ENCODE data around the gene SLC10A4. TPM values are rescaled to one million over a fixed set of nuclear protein-coding genes. Genes with fewer than 3 reads are reported as not detected.
"Not testable (repeated sequence)": the region's sequence is repeated elsewhere in the genome, so short reads cannot be mapped to it uniquely, and the experiment has no call there.

Gene SLC10A4
- 1.2 TPM for polyA plus RNA-seq (2013, experiment 1 of 2)
- 1.2 TPM for polyA plus RNA-seq (2013, experiment 2 of 2)

GRCh38 chr4:48483006-48483776, at the start of gene SLC10A4:
TSS of gene SLC10A4 (plus strand) at chr4:48483343. CDS start at chr4:48483562, 219 bp downstream.
- H3K23ac ChIP-seq (ENCODE audit: low read length) = peak within 1 kb of the TSS; percentile 66
- H3K4ac ChIP-seq (ENCODE audit: low read depth, low read length) = no peak within 1 kb of the TSS
- H2BK5ac ChIP-seq (ENCODE audit: low read length) = no peak within 1 kb of the TSS
- no peaks in the 10 kb centered on the region for H3K79me2 ChIP-seq (ENCODE audit: control insufficient read depth, insufficient read depth, low read length)
- no CpG with 5 or more reads among the region's 85 CpGs for WGBS (ENCODE audit: extremely low coverage, insufficient coverage, low lambda C conversion rate)
- peak within 1 kb of the TSS; percentile 44 for H3K9ac ChIP-seq (ENCODE audit: low read length)
- H2AK5ac ChIP-seq (ENCODE audit: low read length) = no peak within 1 kb of the TSS
- peaks cover 25% of the 10 kb centered on the region for H3K27me3 ChIP-seq (ENCODE audit: insufficient read depth, low read length, poor library complexity)
- H3K18ac ChIP-seq (ENCODE audit: low read length) = no peak within 1 kb of the TSS
- no peak within 1 kb of the TSS for H4K5ac ChIP-seq (ENCODE audit: low read length)
- no peak within 1 kb of the TSS for H3K4me3 ChIP-seq (ENCODE audit: low read length)
- no peak within 1 kb of the TSS for H2BK120ac ChIP-seq (ENCODE audit: low read depth, low read length)
- peak within 1 kb of the TSS; percentile 48 for H3K4me2 ChIP-seq (ENCODE audit: low read length)
- no peak within 1 kb of the TSS for H2BK15ac ChIP-seq (replicated peaks; ENCODE audit: low read depth)
- H4K8ac ChIP-seq (ENCODE audit: low read depth, low read length) = no peak within 1 kb of the TSS
- DNase-seq = peak; percentile 56
- H3K56ac ChIP-seq (ENCODE audit: low read length) = peak within 1 kb of the TSS; percentile 75
- H3K36me3 ChIP-seq (ENCODE audit: control insufficient read depth, insufficient read depth, low read length) = no peaks in the 10 kb centered on the region
- no peak within 1 kb of the TSS for H3K27ac ChIP-seq (ENCODE audit: low read depth, low read length)
- H3K4me1 ChIP-seq (ENCODE audit: control insufficient read depth, low read depth, low read length) = no peaks in the 10 kb centered on the region
- H3K79me1 ChIP-seq (ENCODE audit: low read length) = no peaks in the 10 kb centered on the region

DNA sequence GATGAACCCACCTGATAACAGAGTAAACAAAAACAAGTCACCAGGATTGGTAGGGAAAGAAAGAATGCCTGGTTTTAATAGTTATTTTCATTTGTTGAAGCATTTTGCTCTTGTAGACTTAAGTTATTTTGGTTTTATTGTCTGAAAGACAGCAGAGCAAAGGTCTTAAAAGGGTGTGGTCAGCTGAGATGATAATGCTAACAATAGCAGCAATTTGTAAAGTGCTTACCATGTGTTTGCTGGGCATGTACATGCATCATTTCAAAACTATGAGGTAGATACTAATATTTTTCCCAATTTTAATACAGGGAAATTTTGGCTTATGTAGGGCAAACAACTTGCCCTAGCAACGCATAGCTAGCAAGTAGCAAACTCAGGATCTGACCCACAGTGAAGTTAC, 46.8 kb upstream of the SLC10A4 start:
- H3K36me3 ChIP-seq (ENCODE audit: control insufficient read depth, insufficient read depth, low read length) = no peaks in the 10 kb centered on the region
- H3K56ac ChIP-seq (ENCODE audit: low read length) = no peak overlapping the region
- H3K4me2 ChIP-seq (ENCODE audit: low read length) = no peak overlapping the region
- no peak overlapping the region for H2BK120ac ChIP-seq (ENCODE audit: low read depth, low read length)
- H3K79me1 ChIP-seq (ENCODE audit: low read length) = no peaks in the 10 kb centered on the region
- no peak overlapping the region for H2BK15ac ChIP-seq (replicated peaks; ENCODE audit: low read depth)
- H3K9ac ChIP-seq (ENCODE audit: low read length) = no peak overlapping the region
- H4K8ac ChIP-seq (ENCODE audit: low read depth, low read length) = no peak overlapping the region
- H3K18ac ChIP-seq (ENCODE audit: low read length) = no peak overlapping the region
- no peak overlapping the region for H3K4ac ChIP-seq (ENCODE audit: low read depth, low read length)
- WGBS (ENCODE audit: extremely low coverage, insufficient coverage, low lambda C conversion rate) = no CpG with 5 or more reads among the region's 1 CpG
- H3K27me3 ChIP-seq (ENCODE audit: insufficient read depth, low read length, poor library complexity) = no peaks in the 10 kb centered on the region
- no peaks in the 10 kb centered on the region for H3K4me1 ChIP-seq (ENCODE audit: control insufficient read depth, low read depth, low read length)
- H3K27ac ChIP-seq (ENCODE audit: low read depth, low read length) = no peak overlapping the region
- no peak overlapping the region for H3K4me3 ChIP-seq (ENCODE audit: low read length)
- H3K23ac ChIP-seq (ENCODE audit: low read length) = no peak overlapping the region
- DNase-seq = no peak
- no peaks in the 10 kb centered on the region for H3K79me2 ChIP-seq (ENCODE audit: control insufficient read depth, insufficient read depth, low read length)
- no peak overlapping the region for H2BK5ac ChIP-seq (ENCODE audit: low read length)
- H4K5ac ChIP-seq (ENCODE audit: low read length) = no peak overlapping the region
- no peak overlapping the region for H2AK5ac ChIP-seq (ENCODE audit: low read length)

DNA sequence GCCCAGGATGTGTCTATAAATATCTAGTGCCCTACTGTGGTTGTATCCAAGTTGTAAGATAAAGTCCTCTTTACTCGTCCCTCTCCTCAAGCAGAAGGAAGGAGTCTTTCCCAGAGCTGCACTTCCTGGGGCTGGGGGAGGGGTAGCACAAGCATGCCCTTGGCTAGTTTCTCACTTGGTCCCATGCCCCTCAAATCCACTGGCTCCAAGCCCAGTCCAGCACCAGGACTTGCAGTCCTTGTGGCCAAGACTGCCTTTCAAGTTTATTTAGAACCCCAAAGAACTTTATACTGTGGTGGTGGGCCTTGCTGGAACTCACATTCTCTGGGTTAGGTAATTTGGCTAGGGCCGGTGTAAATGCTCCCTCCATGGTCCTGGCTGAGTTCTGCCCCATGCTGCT, 43.2 kb upstream of the SLC10A4 start:
- H2BK120ac ChIP-seq (ENCODE audit: low read depth, low read length) = no peak overlapping the region
- no peaks in the 10 kb centered on the region for H3K4me1 ChIP-seq (ENCODE audit: control insufficient read depth, low read depth, low read length)
- no peak overlapping the region for H2BK5ac ChIP-seq (ENCODE audit: low read length)
- no peak overlapping the region for H3K56ac ChIP-seq (ENCODE audit: low read length)
- H3K36me3 ChIP-seq (ENCODE audit: control insufficient read depth, insufficient read depth, low read length) = no peaks in the 10 kb centered on the region
- H3K4me2 ChIP-seq (ENCODE audit: low read length) = no peak overlapping the region
- peak; percentile 17 for DNase-seq
- no peak overlapping the region for H3K18ac ChIP-seq (ENCODE audit: low read length)
- H2BK15ac ChIP-seq (replicated peaks; ENCODE audit: low read depth) = no peak overlapping the region
- H3K79me2 ChIP-seq (ENCODE audit: control insufficient read depth, insufficient read depth, low read length) = no peaks in the 10 kb centered on the region
- no peak overlapping the region for H4K8ac ChIP-seq (ENCODE audit: low read depth, low read length)
- H3K23ac ChIP-seq (ENCODE audit: low read length) = no peak overlapping the region
- H3K4ac ChIP-seq (ENCODE audit: low read depth, low read length) = no peak overlapping the region
- no peak overlapping the region for H3K4me3 ChIP-seq (ENCODE audit: low read length)
- no CpG with 5 or more reads among the region's 2 CpGs for WGBS (ENCODE audit: extremely low coverage, insufficient coverage, low lambda C conversion rate)
- no peak overlapping the region for H3K27ac ChIP-seq (ENCODE audit: low read depth, low read length)
- no peaks in the 10 kb centered on the region for H3K27me3 ChIP-seq (ENCODE audit: insufficient read depth, low read length, poor library complexity)
- no peak overlapping the region for H2AK5ac ChIP-seq (ENCODE audit: low read length)
- H3K9ac ChIP-seq (ENCODE audit: low read length) = no peak overlapping the region
- no peaks in the 10 kb centered on the region for H3K79me1 ChIP-seq (ENCODE audit: low read length)
- H4K5ac ChIP-seq (ENCODE audit: low read length) = no peak overlapping the region

DNA sequence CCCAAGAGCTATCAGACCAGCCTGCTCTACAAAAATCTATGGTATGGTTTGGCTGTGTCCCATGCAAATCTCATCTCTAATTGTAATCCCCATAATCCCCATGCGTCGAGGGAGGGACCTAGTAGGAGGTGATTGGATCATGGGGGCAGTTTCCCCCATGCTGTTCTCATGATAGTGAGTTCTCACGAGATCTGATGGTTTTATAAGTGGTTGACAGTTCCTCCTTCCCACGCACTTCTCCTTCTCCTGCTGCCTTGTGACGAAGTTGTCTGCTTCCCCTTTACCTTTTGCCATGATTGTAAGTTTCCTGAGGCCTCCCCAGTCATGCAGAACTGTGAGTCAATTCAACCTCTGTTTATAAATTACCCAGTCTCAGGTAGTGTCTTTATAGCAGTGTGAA, 42.2 kb upstream of the SLC10A4 start:
- not testable (repeated sequence) for H3K4me2 ChIP-seq (ENCODE audit: low read length); H3K36me3 ChIP-seq (ENCODE audit: control insufficient read depth, insufficient read depth, low read length); H3K4ac ChIP-seq (ENCODE audit: low read depth, low read length); H3K27ac ChIP-seq (ENCODE audit: low read depth, low read length); H4K5ac ChIP-seq (ENCODE audit: low read length); H3K79me1 ChIP-seq (ENCODE audit: low read length); H3K9ac ChIP-seq (ENCODE audit: low read length); H3K56ac ChIP-seq (ENCODE audit: low read length); H3K79me2 ChIP-seq (ENCODE audit: control insufficient read depth, insufficient read depth, low read length); H3K27me3 ChIP-seq (ENCODE audit: insufficient read depth, low read length, poor library complexity); H3K23ac ChIP-seq (ENCODE audit: low read length); H2BK15ac ChIP-seq (replicated peaks; ENCODE audit: low read depth); H3K4me1 ChIP-seq (ENCODE audit: control insufficient read depth, low read depth, low read length); H2BK5ac ChIP-seq (ENCODE audit: low read length); H2BK120ac ChIP-seq (ENCODE audit: low read depth, low read length); H4K8ac ChIP-seq (ENCODE audit: low read depth, low read length); H3K18ac ChIP-seq (ENCODE audit: low read length); H3K4me3 ChIP-seq (ENCODE audit: low read length); H2AK5ac ChIP-seq (ENCODE audit: low read length)
- peak; percentile 29 for DNase-seq
- no CpG with 5 or more reads among the region's 5 CpGs for WGBS (ENCODE audit: extremely low coverage, insufficient coverage, low lambda C conversion rate)

DNA sequence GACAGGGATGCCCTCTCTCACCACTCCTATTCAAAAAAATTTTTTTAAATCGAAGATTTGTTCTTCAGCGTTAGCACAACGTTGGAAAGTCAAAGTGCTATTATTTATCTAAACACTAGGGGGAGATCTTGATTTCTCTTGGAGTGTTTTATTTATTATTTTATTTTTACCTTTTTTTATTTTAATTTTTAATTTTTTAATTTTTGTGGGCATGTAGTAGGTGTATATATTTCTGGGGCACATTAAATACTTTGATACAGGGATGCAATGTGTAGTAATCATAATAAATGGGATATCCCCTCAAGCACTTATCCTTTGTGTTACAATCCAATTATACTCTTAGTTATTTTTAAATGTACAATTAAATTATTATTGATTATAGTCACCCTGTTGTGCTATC, 37.4 kb upstream of the SLC10A4 start:
- Histone ChIP-seq H3K56ac (ENCODE audit: low read length) (no peak overlapping the region), H4K5ac (ENCODE audit: low read length) (no peak overlapping the region), H3K36me3 (ENCODE audit: control insufficient read depth, insufficient read depth, low read length) (no peaks in the 10 kb centered on the region), H3K27me3 (ENCODE audit: insufficient read depth, low read length, poor library complexity) (no peaks in the 10 kb centered on the region), H3K4ac (ENCODE audit: low read depth, low read length) (no peak overlapping the region), H3K4me1 (ENCODE audit: control insufficient read depth, low read depth, low read length) (no peaks in the 10 kb centered on the region), H3K4me3 (ENCODE audit: low read length) (no peak overlapping the region), H3K4me2 (ENCODE audit: low read length) (no peak overlapping the region), H2BK15ac (replicated peaks; ENCODE audit: low read depth) (no peak overlapping the region), H3K27ac (ENCODE audit: low read depth, low read length) (no peak overlapping the region), H4K8ac (ENCODE audit: low read depth, low read length) (no peak overlapping the region), H3K18ac (ENCODE audit: low read length) (no peak overlapping the region), H2BK5ac (ENCODE audit: low read length) (no peak overlapping the region), H3K79me2 (ENCODE audit: control insufficient read depth, insufficient read depth, low read length) (no peaks in the 10 kb centered on the region), H3K79me1 (ENCODE audit: low read length) (no peaks in the 10 kb centered on the region), H2BK120ac (ENCODE audit: low read depth, low read length) (no peak overlapping the region), H3K9ac (ENCODE audit: low read length) (no peak overlapping the region), H2AK5ac (ENCODE audit: low read length) (no peak overlapping the region), H3K23ac (ENCODE audit: low read length) (no peak overlapping the region)
- no peak for DNase-seq
- no CpG with 5 or more reads among the region's 3 CpGs for WGBS (ENCODE audit: extremely low coverage, insufficient coverage, low lambda C conversion rate)

- no peak overlapping the region for H3K23ac ChIP-seq (ENCODE audit: low read length)
- no peak overlapping the region for H3K4ac ChIP-seq (ENCODE audit: low read depth, low read length)
- H3K4me1 ChIP-seq (ENCODE audit: control insufficient read depth, low read depth, low read length) = no peaks in the 10 kb centered on the region
- H2AK5ac ChIP-seq (ENCODE audit: low read length) = no peak overlapping the region
- H3K27me3 ChIP-seq (ENCODE audit: insufficient read depth, low read length, poor library complexity) = no peaks in the 10 kb centered on the region
- H3K36me3 ChIP-seq (ENCODE audit: control insufficient read depth, insufficient read depth, low read length) = no peaks in the 10 kb centered on the region
- no peak overlapping the region for H3K4me3 ChIP-seq (ENCODE audit: low read length)
- no CpG with 5 or more reads among the region's 1 CpG for WGBS (ENCODE audit: extremely low coverage, insufficient coverage, low lambda C conversion rate)
- H3K9ac ChIP-seq (ENCODE audit: low read length) = no peak overlapping the region
- no peak overlapping the region for H3K18ac ChIP-seq (ENCODE audit: low read length)
- H3K4me2 ChIP-seq (ENCODE audit: low read length) = no peak overlapping the region
- H3K27ac ChIP-seq (ENCODE audit: low read depth, low read length) = no peak overlapping the region
- no peak overlapping the region for H2BK5ac ChIP-seq (ENCODE audit: low read length)
- H4K5ac ChIP-seq (ENCODE audit: low read length) = no peak overlapping the region
- no peaks in the 10 kb centered on the region for H3K79me2 ChIP-seq (ENCODE audit: control insufficient read depth, insufficient read depth, low read length)
- no peaks in the 10 kb centered on the region for H3K79me1 ChIP-seq (ENCODE audit: low read length)
- H2BK120ac ChIP-seq (ENCODE audit: low read depth, low read length) = no peak overlapping the region
- H3K56ac ChIP-seq (ENCODE audit: low read length) = no peak overlapping the region
- DNase-seq = no peak
- no peak overlapping the region for H4K8ac ChIP-seq (ENCODE audit: low read depth, low read length)
- no peak overlapping the region for H2BK15ac ChIP-seq (replicated peaks; ENCODE audit: low read depth)
Observed at GRCh38 chr4:48446642-48447041, 36.5 kb upstream of the SLC10A4 start.
